HUDEP-2 (cell line): ENCODE results near the gene PCED1B.
"Not testable (repeated sequence)": the region's sequence is repeated elsewhere in the genome, so short reads cannot be mapped to it uniquely, and the experiment has no call there.

Experiments used
- DNase-seq, 76 experiments: peaks; one replicate each; lab custom pipeline; 2025; ENCODE audit not compliant: unreplicated experiment in 76 of 76; lab: John Stamatoyannopoulos, UW

The PCED1B gene

DNA sequence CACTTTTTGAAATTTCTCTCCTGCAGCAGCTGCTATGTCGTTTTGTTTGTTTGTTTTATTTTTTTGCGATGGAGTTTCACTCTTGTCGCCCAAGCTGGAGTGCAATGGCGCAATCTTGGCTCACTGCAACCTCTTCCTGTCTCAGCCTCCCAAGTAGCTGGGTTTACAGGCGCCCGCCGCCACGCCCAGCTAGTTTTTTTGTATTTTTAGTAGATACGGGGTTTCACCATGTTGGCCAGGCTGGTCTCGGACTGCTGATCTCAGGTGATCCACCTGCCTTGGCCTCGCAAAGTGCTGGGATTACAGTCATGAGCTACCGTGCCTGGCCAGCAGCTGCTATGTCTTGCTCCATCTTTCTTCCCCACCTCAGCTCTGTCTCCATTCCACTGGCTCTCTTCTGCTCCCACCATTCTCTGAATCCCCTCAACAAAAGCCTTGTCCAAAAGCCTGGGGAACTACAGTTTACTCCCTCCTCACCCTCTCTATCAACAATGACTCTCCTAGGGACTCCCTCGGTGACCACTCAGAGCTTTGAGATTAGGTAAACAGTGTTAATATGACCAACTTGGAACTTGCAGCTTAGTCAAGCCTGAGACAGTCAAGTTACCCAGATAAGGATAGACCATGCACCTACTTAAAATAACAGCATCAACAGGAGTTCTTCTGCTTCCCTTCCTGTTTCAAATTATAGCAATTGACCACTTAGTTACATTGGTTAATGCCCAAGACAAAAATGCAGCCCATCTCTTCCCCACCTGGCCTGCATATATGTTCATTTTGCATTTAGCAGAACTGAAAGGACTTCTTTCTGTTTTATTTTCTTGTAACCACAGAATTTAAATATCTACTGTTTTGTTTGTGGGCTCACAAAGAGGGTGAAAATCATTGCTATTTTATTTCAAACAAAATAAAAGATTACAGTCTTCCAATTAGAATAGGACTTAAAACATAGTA is 189.4 kb downstream of the PCED1B start:
- DNase-seq, result no peak

GRCh38 chr12:47269916-47270315 is 190.5 kb downstream of the PCED1B start:
- DNase-seq, result peak in 3 of 76 experiments; percentile 10 to 35 (median 15)

GRCh38 chr12:47270782-47271664 is 191.6 kb downstream of the PCED1B start:
- DNase-seq, result peak in 11 of 76 experiments; percentile 11 to 41 (median 18)

- DNase-seq, result no peak
Measured at GRCh38 chr12:47271800-47272239, 192.4 kb downstream of the PCED1B start.

DNA sequence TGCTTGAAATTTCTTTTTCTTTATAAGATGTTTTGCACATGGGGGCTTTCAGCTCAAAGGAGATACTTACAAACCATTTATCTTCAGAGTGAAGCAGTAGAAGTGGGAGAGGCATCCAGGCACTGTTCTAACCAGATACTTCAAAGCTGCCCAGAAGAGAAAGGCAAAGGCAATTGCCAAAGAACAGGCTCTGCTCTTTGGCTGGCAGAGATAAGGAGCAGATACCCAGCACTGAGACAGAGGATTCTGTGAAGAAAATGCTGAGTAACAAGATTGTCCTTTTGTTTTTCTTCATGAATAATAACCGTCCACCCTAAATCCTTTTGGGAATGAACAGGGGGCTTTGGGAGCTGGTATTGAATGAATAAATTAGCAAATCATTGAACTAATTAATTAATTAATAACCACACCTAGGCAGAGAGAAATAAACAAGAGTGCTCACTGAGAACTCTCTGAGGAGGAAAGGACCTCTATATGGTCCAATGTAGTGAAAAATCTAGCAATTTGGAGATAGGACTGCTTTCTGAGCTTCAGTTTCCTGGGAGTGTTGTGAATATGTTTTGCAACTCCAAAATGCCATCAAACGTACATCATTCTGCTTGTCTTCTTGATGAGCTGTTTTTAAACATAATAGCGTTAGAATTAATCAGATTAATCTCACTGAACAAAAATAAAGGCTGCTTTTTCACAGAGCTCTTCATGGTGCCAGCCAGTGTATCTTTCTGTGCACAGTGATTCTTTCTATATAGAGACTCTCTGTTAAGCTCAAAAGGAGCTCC is 193.2 kb downstream of the PCED1B start:
- peak in 73 of 76 experiments; percentile 20 to 95 (median 72) for DNase-seq

GRCh38 chr12:47273191-47273626 is 193.8 kb downstream of the PCED1B start:
- DNase-seq, result peak in 2 of 76 experiments; percentile 13 to 43

DNA sequence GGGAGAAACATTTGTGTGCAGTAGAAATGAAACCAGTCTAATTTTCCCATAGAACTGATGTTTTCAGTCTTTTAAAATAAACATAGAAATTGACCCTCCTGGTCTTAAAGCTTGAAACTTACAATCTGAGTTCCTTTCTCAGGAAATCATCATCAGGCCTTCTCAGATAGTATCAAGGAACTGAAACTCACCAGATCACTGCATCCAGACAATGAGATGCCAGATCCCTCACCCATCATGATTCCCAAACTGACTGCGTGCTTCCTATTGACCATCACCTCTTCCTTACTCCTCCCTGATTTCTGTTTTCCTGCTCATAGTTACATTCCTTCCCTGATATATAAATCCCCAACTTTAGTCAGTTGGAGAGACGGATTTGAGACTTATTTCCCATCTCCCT is 195.3 kb downstream of the PCED1B start:
- DNase-seq, result no peak

- no peak for DNase-seq
Measured at GRCh38 chr12:47276253-47276620, 196.8 kb downstream of the PCED1B start.

- peak in 34 of 76 experiments; percentile 5 to 68 (median 24) for DNase-seq
Measured at GRCh38 chr12:47276621-47277309, 197.3 kb downstream of the PCED1B start.

- peak in 42 of 76 experiments; percentile 2 to 82 (median 48) for DNase-seq
Measured at GRCh38 chr12:47277972-47278448, 198.6 kb downstream of the PCED1B start.

DNA sequence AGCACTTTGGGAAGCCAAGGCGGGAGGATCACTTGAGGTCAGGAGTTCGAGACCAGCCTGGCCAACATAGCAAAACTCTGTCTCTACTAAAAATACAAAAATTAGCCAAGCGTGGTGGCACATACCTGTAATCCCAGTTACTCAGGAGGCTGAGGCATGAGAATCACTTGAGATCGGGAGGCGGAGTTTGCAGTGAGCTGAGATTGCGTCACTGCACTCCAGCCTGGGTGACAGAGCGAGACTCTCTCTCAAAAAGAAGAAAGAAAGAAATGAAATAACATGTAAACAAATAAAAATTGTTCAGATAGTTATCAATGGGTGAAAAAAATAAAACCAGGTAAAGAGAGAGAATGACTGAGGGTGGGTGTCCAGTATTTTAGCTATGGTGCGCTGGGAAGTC is 200.3 kb downstream of the PCED1B start:
- DNase-seq, result not testable (repeated sequence)

GRCh38 chr12:47280543-47281300 is 201.3 kb downstream of the PCED1B start:
- peak in 72 of 76 experiments; percentile 20 to 86 (median 60) for DNase-seq

DNA sequence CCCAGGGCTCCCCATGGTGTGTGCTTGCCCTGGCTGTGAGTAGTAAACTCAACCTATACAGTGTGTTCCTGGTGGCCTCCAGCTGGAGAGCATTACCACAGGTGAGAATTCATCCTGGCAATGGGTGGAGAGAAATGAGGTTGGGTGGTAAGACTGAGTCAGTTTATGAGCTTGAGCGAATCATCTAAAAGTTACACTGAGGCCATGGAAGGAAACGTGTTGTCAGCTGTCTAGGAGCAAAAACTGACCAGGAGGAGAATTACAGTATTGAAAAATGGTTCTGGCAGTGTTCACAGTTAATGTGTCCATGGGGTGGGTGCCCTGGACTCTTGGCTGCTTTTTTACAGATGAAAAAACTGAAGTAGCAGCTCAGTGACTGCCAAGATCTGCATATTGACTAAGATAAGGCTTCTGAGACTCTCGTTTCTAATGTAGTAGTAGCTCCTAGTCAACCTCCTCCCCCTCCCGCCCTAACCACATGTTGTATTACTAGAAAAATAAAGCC is 202.3 kb downstream of the PCED1B start:
- DNase-seq, result peak in 72 of 76 experiments; percentile 17 to 89 (median 60)

DNA sequence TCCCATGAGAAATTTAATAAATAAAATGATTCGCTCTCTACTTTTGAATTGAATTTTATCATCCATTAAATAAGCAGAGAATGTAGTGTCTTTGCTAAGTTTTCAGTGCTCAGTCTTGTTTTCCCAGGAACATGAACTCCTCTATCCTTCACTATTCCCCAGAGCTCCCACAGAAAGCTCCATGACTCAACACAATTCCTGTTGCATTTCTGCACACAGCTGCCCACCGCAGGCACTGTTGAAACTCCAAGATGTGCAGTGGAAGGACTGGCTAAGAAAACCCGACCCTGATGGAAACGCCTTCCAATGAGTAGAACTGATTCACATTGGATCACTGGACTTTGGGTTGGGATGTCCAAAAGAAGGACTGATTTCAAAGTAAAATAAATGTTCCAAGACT is 202.8 kb downstream of the PCED1B start:
- no peak for DNase-seq
